ENCODE measurements around the gene CCDC40. TPM values are rescaled to one million over a fixed set of nuclear protein-coding genes. Genes with fewer than 3 reads are reported as not detected.

Gene CCDC40
- total and polyA plus RNA-seq, 12 donors: 2.1 to 15.7 (median 6.0) TPM

GRCh38 chr17:79996291-79996690, 40.2 kb upstream of the CCDC40 start:
- Histone ChIP-seq H3K4me1 (replicated peaks in 1 of 2) (peaks cover 15 to 23% of the 10 kb centered on the region in 2 donors), H3K36me3 (replicated peaks in 1 of 2) (no peaks in the 10 kb centered on the region), H3K27ac (no peak overlapping the region), H3K4me3 (no peak overlapping the region), H3K27me3 (no peaks in the 10 kb centered on the region), H3K9me3 (replicated peaks in 1 of 3) (no peaks in the 10 kb centered on the region)
- 87 to 91% (median 87%) methylated on average over 12 of the region's 12 CpGs for WGBS, 4 donors
- no peak for DNase-seq
- intact Hi-C loops (cut with DNase I): no loop called here
- TF ChIP-seq CTCF (IDR thresholded peaks at IDR 0.05) (no peak), POLR2A (IDR thresholded peaks at IDR 0.05) (no peak)

GRCh38 chr17:79997011-79997660, 39.3 kb upstream of the CCDC40 start:
- WGBS, 4 donors: 64 to 81% (median 73%) methylated on average over 14 to 15 of the region's 15 CpGs
- H3K27ac ChIP-seq: peak overlapping the region in 1 of 5 donors; percentile 52
- H3K4me1 ChIP-seq (replicated peaks in 1 of 2): peaks cover 9 to 19% of the 10 kb centered on the region in 2 donors
- peak in 1 of 7 donors; percentile 47 for DNase-seq
- no peak overlapping the region for H3K4me3 ChIP-seq
- H3K36me3 ChIP-seq (replicated peaks in 1 of 2): no peaks in the 10 kb centered on the region
- intact Hi-C loops (cut with DNase I): no loop called here
- H3K9me3 ChIP-seq (replicated peaks in 1 of 3): no peaks in the 10 kb centered on the region
- no peaks in the 10 kb centered on the region for H3K27me3 ChIP-seq
- TF ChIP-seq POLR2A (IDR thresholded peaks at IDR 0.05) (no peak), CTCF (IDR thresholded peaks at IDR 0.05) (no peak)

- Histone ChIP-seq H3K4me1 (replicated peaks in 1 of 2) (no peaks in the 10 kb centered on the region), H3K4me3 (no peak overlapping the region), H3K27ac (no peak overlapping the region), H3K9me3 (replicated peaks in 1 of 3) (no peaks in the 10 kb centered on the region), H3K27me3 (no peaks in the 10 kb centered on the region), H3K36me3 (replicated peaks in 1 of 2) (peaks cover 0 to 8% of the 10 kb centered on the region in 2 donors)
- intact Hi-C loops (cut with DNase I): no loop called here
- WGBS, 4 donors: 91 to 98% (median 95%) methylated on average over 5 to 7 of the region's 7 CpGs
- TF ChIP-seq CTCF (IDR thresholded peaks at IDR 0.05) (no peak), POLR2A (IDR thresholded peaks at IDR 0.05) (no peak)
- no peak for DNase-seq
Observed at GRCh38 chr17:80000136-80000535, 36.3 kb upstream of the CCDC40 start.

GRCh38 chr17:80000981-80001775, 35.3 kb upstream of the CCDC40 start:
- Histone ChIP-seq H3K4me3 (no peak overlapping the region), H3K36me3 (replicated peaks in 1 of 2) (peaks cover 0 to 8% of the 10 kb centered on the region in 2 donors), H3K4me1 (replicated peaks in 1 of 2) (peaks cover 0 to 4% of the 10 kb centered on the region in 2 donors), H3K27ac (no peak overlapping the region), H3K9me3 (replicated peaks in 1 of 3) (no peaks in the 10 kb centered on the region), H3K27me3 (no peaks in the 10 kb centered on the region)
- DNase-seq: no peak
- TF ChIP-seq CTCF (IDR thresholded peaks at IDR 0.05) (no peak), POLR2A (IDR thresholded peaks at IDR 0.05) (no peak)
- intact Hi-C loops (cut with DNase I): no loop called here
- 91 to 95% (median 94%) methylated on average over 12 to 29 of the region's 29 CpGs for WGBS, 4 donors

Data from adrenal gland (tissue), 12 donors.